Measurements from ENCODE around the gene TRPM3.

- TF ChIP-seq CTCF (IDR thresholded peaks at IDR 0.05) (no peak), POLR2A (IDR thresholded peaks at IDR 0.05) (no peak)
These were observed 557.8 kb downstream of the TRPM3 start for GRCh38 chr9:70563431-70564204.

All from adrenal gland (tissue), 5 donors.